ENCODE data around the gene SSU72.

GRCh38 chr1:1597275-1597930 is 22.7 kb upstream of the SSU72 start:
- TF ChIP-seq CTCF (IDR thresholded peaks at IDR 0.05): no peak
- TF ChIP-seq POLR2A (IDR thresholded peaks at IDR 0.05): no peak

Data from tibial nerve (tissue), 3 donors.